GM12873 (cell line): Measurements from ENCODE around the gene INSM1.

Source experiments
- CTCF ChIP-seq: IDR thresholded peaks from 2 replicates; pipeline ENCODE4 v1.5.1; 2012; ENCODE audit warnings: low read depth, mild to moderate bottlenecking, moderate library complexity, low read length, control low read depth; ENCODE audit not compliant: insufficient read depth; ENCODE audit errors: missing control alignments

Gene INSM1

GRCh38 chr20:20405623-20406022, 37.7 kb downstream of the INSM1 start:
- TF ChIP-seq CTCF: no peak

- no peak for TF ChIP-seq CTCF
Measured at GRCh38 chr20:20406306-20406705, 38.4 kb downstream of the INSM1 start.

- TF ChIP-seq CTCF: peak; percentile 24
Measured at GRCh38 chr20:20407891-20408805, 40.2 kb downstream of the INSM1 start.

GRCh38 chr20:20409331-20409730, 41.4 kb downstream of the INSM1 start:
- no peak for TF ChIP-seq CTCF

- no peak for TF ChIP-seq CTCF
Measured at GRCh38 chr20:20410678-20411077, 42.8 kb downstream of the INSM1 start.

- no peak for TF ChIP-seq CTCF
Measured at GRCh38 chr20:20411402-20411801, 43.5 kb downstream of the INSM1 start.

GRCh38 chr20:20411836-20412235, 43.9 kb downstream of the INSM1 start:
- TF ChIP-seq CTCF: no peak
